Raji (cell line): ENCODE data around the gene NRG3.

Experiments
- POLR2A ChIP-seq: IDR thresholded peaks from 2 replicates; pipeline ENCODE4 v1.6.1; 2011; ENCODE audit warnings: low read depth, low read length, control low read depth; ENCODE audit not compliant: insufficient read depth

Gene NRG3

GRCh38 chr10:81873932-81874816 lies 820 bp upstream of the NRG3 start:
- no peak for TF ChIP-seq POLR2A

- no peak for TF ChIP-seq POLR2A
These were observed 666 bp downstream of the NRG3 start for GRCh38 chr10:81875467-81876252.

GRCh38 chr10:81876253-81877077 lies 1.5 kb downstream of the NRG3 start:
- TF ChIP-seq POLR2A: no peak

GRCh38 chr10:81877596-81877995 lies 2.6 kb downstream of the NRG3 start:
- no peak for TF ChIP-seq POLR2A

GRCh38 chr10:81882011-81882410 lies 7.0 kb downstream of the NRG3 start:
- TF ChIP-seq POLR2A: no peak

- TF ChIP-seq POLR2A: no peak
These were observed 9.9 kb downstream of the NRG3 start for GRCh38 chr10:81884856-81885255.

GRCh38 chr10:81885491-81885890 lies 10.5 kb downstream of the NRG3 start:
- TF ChIP-seq POLR2A: no peak

GRCh38 chr10:81886939-81887338 lies 11.9 kb downstream of the NRG3 start:
- no peak for TF ChIP-seq POLR2A

- TF ChIP-seq POLR2A: no peak
These were observed 14.3 kb downstream of the NRG3 start for GRCh38 chr10:81889181-81889769.

- no peak for TF ChIP-seq POLR2A
These were observed 19.6 kb downstream of the NRG3 start for GRCh38 chr10:81894616-81895015.

- TF ChIP-seq POLR2A: no peak
These were observed 23.5 kb downstream of the NRG3 start for GRCh38 chr10:81898518-81898917.

- TF ChIP-seq POLR2A: no peak
These were observed 26.0 kb downstream of the NRG3 start for GRCh38 chr10:81900989-81901388.

GRCh38 chr10:81903472-81903871 lies 28.5 kb downstream of the NRG3 start:
- TF ChIP-seq POLR2A: no peak

GRCh38 chr10:81905161-81905560 lies 30.2 kb downstream of the NRG3 start:
- no peak for TF ChIP-seq POLR2A

- no peak for TF ChIP-seq POLR2A
These were observed 34.5 kb downstream of the NRG3 start for GRCh38 chr10:81909453-81909852.

- no peak for TF ChIP-seq POLR2A
These were observed 36.3 kb downstream of the NRG3 start for GRCh38 chr10:81911328-81911727.
